KMS-11 (cell line): Measurements from ENCODE around the gene IMPDH1.

Experiments
- H2AFZ ChIP-seq: fragments of 200-600 bp; sonication (generic); 2 replicates; pipeline ENCODE4 v1.6.1; 2016; ENCODE audit warnings: antibody characterized with exemption, mixed run types, low read depth
- H3K27ac ChIP-seq: fragments of 200-600 bp; sonication (generic); 2 replicates; pipeline ENCODE4 v1.6.1; 2016; ENCODE audit warnings: mild to moderate bottlenecking, mixed run types
- H3K27me3 ChIP-seq: fragments of 200-600 bp; sonication (generic); 2 replicates; pipeline ENCODE4 v1.6.1; 2017; ENCODE audit warnings: mild to moderate bottlenecking, low read depth, mixed run types, moderate library complexity; ENCODE audit not compliant: insufficient read depth
- H3K36me3 ChIP-seq: fragments of 200-600 bp; sonication (generic); 2 replicates; pipeline ENCODE4 v1.6.1; 2017; ENCODE audit warnings: mild to moderate bottlenecking, mixed run types; ENCODE audit not compliant: insufficient read depth
- H3K4me1 ChIP-seq: fragments of 200-600 bp; sonication (generic); 2 replicates; pipeline ENCODE4 v1.6.1; 2016; ENCODE audit warnings: mild to moderate bottlenecking, low read depth, mixed run types; ENCODE audit not compliant: poor library complexity, severe bottlenecking
- H3K4me2 ChIP-seq: fragments of 200-600 bp; sonication (generic); 2 replicates; pipeline ENCODE4 v1.7.0; 2016; ENCODE audit warnings: mild to moderate bottlenecking, mixed run types
- H3K4me3 ChIP-seq: fragments of 200-600 bp; sonication (generic); IDR thresholded peaks from 2 replicates; pipeline ENCODE4 v1.6.1; 2017; ENCODE audit warnings: low read depth, low read length, mixed read lengths; ENCODE audit not compliant: insufficient read depth
- H3K79me2 ChIP-seq: fragments of 200-600 bp; sonication (generic); 2 replicates; pipeline ENCODE4 v1.6.1; 2016; ENCODE audit warnings: low read depth, mixed run types; ENCODE audit not compliant: insufficient read depth
- H3K9ac ChIP-seq: fragments of 200-600 bp; sonication (generic); 2 replicates; pipeline ENCODE4 v1.6.1; 2016; ENCODE audit warnings: mild to moderate bottlenecking, mixed run types
- H4K20me1 ChIP-seq: fragments of 200-600 bp; sonication (generic); 2 replicates; pipeline ENCODE4 v1.6.1; 2016; ENCODE audit warnings: mild to moderate bottlenecking, mixed run types; ENCODE audit not compliant: insufficient read depth
- CTCF ChIP-seq: fragments of 200-600 bp; sonication (generic); conservative IDR thresholded peaks from 2 replicates; pipeline ENCODE4 v1.6.1; 2017; ENCODE audit warnings: low read depth, mild to moderate bottlenecking, antibody characterized with exemption, low read length, moderate library complexity, mixed read lengths

The IMPDH1 gene

GRCh38 chr7:128352153-128352537, 57.6 kb downstream of the IMPDH1 start:
- H3K9ac ChIP-seq = no peak overlapping the region

GRCh38 chr7:128351296-128352152, 58.3 kb downstream of the IMPDH1 start:
- no peak overlapping the region for H2AFZ ChIP-seq
- peaks cover 5% of the 10 kb centered on the region; the same call in 1 of the 2 replicates for H3K27me3 ChIP-seq
- H3K4me3 ChIP-seq = no peak overlapping the region
- no peaks in the 10 kb centered on the region for H3K36me3 ChIP-seq
- no peak overlapping the region for H3K9ac ChIP-seq
- H3K79me2 ChIP-seq = no peaks in the 10 kb centered on the region
- no peaks in the 10 kb centered on the region for H4K20me1 ChIP-seq
- H3K4me1 ChIP-seq = peaks cover 12% of the 10 kb centered on the region
- no peak overlapping the region for H3K4me2 ChIP-seq
- H3K27ac ChIP-seq = no peak overlapping the region
- TF ChIP-seq CTCF = no peak

More at GRCh38 chr7:128352153-128352537, 57.6 kb downstream of the IMPDH1 start:
- Histone ChIP-seq H4K20me1 (no peaks in the 10 kb centered on the region), H3K4me2 (no peak overlapping the region), H3K27ac (no peak overlapping the region), H3K27me3 (peaks cover 5% of the 10 kb centered on the region; the same call in 1 of the 2 replicates), H3K36me3 (no peaks in the 10 kb centered on the region), H3K4me1 (peaks cover 6% of the 10 kb centered on the region), H3K4me3 (no peak overlapping the region), H2AFZ (no peak overlapping the region), H3K79me2 (no peaks in the 10 kb centered on the region)
- no peak for TF ChIP-seq CTCF

GRCh38 chr7:128350708-128351295, 59.0 kb downstream of the IMPDH1 start:
- no peaks in the 10 kb centered on the region for H3K79me2 ChIP-seq
- H3K4me1 ChIP-seq = peaks cover 12% of the 10 kb centered on the region
- H4K20me1 ChIP-seq = no peaks in the 10 kb centered on the region
- H2AFZ ChIP-seq = no peak overlapping the region
- no peaks in the 10 kb centered on the region for H3K36me3 ChIP-seq
- H3K27ac ChIP-seq = no peak overlapping the region
- H3K9ac ChIP-seq = no peak overlapping the region
- H3K4me2 ChIP-seq = no peak overlapping the region
- peaks cover 5% of the 10 kb centered on the region; the same call in 1 of the 2 replicates for H3K27me3 ChIP-seq
- H3K4me3 ChIP-seq = no peak overlapping the region
- no peak for TF ChIP-seq CTCF

- Histone ChIP-seq H3K4me2 (no peak overlapping the region), H4K20me1 (no peaks in the 10 kb centered on the region), H3K27ac (no peak overlapping the region), H3K4me3 (no peak overlapping the region), H3K4me1 (peaks cover 12% of the 10 kb centered on the region), H3K9ac (no peak overlapping the region), H3K79me2 (no peaks in the 10 kb centered on the region), H2AFZ (no peak overlapping the region), H3K27me3 (peaks cover 5% of the 10 kb centered on the region; the same call in 1 of the 2 replicates), H3K36me3 (no peaks in the 10 kb centered on the region)
- TF ChIP-seq CTCF = no peak
Observed at GRCh38 chr7:128349466-128349825, 60.3 kb downstream of the IMPDH1 start.
